ENCODE results near the gene PPP1R8.

GRCh38 chr1:27787895-27788294 is 42.7 kb upstream of the PPP1R8 start:
- no peak for TF ChIP-seq CTCF (IDR thresholded peaks at IDR 0.05; ENCODE audit: control extremely low read depth in 1 of 3, insufficient read depth in 1 of 3, low read depth in 1 of 3, low read length in 3 of 3)
- TF ChIP-seq EP300 (IDR thresholded peaks at IDR 0.05; ENCODE audit: borderline replicate concordance in 1 of 2, low read depth in 2 of 2, low read length in 2 of 2): no peak
- no peak for TF ChIP-seq RNF2 (IDR thresholded peaks at IDR 0.05; ENCODE audit: borderline replicate concordance, low read depth, low read length, missing control alignments, poor library complexity, severe bottlenecking)
- TF ChIP-seq ATF3 (IDR thresholded peaks at IDR 0.05; ENCODE audit: insufficient read depth, low read depth, low read length): no peak
- TF ChIP-seq YY1 (IDR thresholded peaks at IDR 0.05; ENCODE audit: low read depth, low read length): no peak
- no peak for TF ChIP-seq RFX5 (IDR thresholded peaks at IDR 0.05; ENCODE audit: borderline replicate concordance, low read depth, low read length)
- no peak for TF ChIP-seq CEBPB (IDR thresholded peaks at IDR 0.05; ENCODE audit: low read depth, low read length)
- TF ChIP-seq CHD7 (IDR thresholded peaks at IDR 0.05; ENCODE audit: insufficient replicate concordance, low read length): no peak
- TF ChIP-seq RBBP5 (IDR thresholded peaks at IDR 0.05; ENCODE audit: borderline replicate concordance, low read depth, low read length): no peak

Data from H1 (cell line).